SJSA1 (cell line): ENCODE data around the gene POU2F3. TPM values are rescaled to one million over a fixed set of nuclear protein-coding genes. Genes with fewer than 3 reads are reported as not detected.

Source experiments
- DNase-seq, 2 experiments: peaks; one replicate each; pipeline ENCODE4 v3.0.0-alpha.2; 2015 to 2020; ENCODE audit warnings: low spot score in 2 of 2, low read depth in 1 of 2
- H3K27ac ChIP-seq: fragments of 250-450 bp; sonication (Bioruptor Pico); 2 replicates; pipeline ENCODE4 v1.5.1; 2020; ENCODE audit warnings: mild to moderate bottlenecking, moderate library complexity
- H3K27me3 ChIP-seq: fragments of 250-450 bp; sonication (Bioruptor Pico); replicated peaks from 2 replicates; pipeline ENCODE4 v1.5.1; 2020; ENCODE audit warnings: mild to moderate bottlenecking, moderate library complexity
- H3K36me3 ChIP-seq: fragments of 250-450 bp; sonication (Bioruptor Pico); 2 replicates; pipeline ENCODE4 v1.5.1; 2020; ENCODE audit warnings: mild to moderate bottlenecking
- H3K4me1 ChIP-seq: fragments of 250-450 bp; sonication (Bioruptor Pico); replicated peaks from 2 replicates; pipeline ENCODE4 v1.6.1; 2021; ENCODE audit warnings: mild to moderate bottlenecking
- H3K4me3 ChIP-seq: fragments of 250-450 bp; sonication (Bioruptor Pico); 2 replicates; pipeline ENCODE4 v1.5.1; 2020; ENCODE audit warnings: mild to moderate bottlenecking
- H3K9me3 ChIP-seq: fragments of 250-450 bp; sonication (Bioruptor Pico); replicated peaks from 2 replicates; pipeline ENCODE4 v1.5.1; 2020; ENCODE audit warnings: mild to moderate bottlenecking
- total RNA-seq: library from RNA; depleted of rRNA; stranded (reverse); fragments of >200 nt; shearing (Covaris generic); gene quantifications from 2 replicates; pipeline ENCODE4 v1.2.3, GENCODE V29; 2014

Gene POU2F3
- total RNA-seq, 1 experiment from 2014 or later = not detected

DNA sequence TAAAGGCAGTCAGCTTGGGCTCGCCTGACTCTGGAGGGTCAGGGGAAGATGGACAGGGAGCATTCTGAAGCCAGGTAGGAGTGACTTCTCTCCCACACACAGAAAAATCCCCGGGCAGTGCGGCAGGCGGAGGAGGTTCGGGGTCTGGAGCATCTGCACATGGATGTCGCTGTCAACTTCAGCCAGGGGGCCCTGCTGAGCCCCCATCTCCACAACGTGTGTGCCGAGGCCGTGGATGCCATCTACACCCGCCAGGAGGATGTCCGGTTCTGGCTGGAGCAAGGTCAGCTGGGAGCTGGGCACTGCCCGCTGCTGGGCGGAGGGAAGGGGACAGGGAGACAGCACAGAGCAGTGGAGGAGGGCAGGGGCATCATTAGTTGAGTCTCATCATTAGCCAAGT, 13.2 kb upstream of the POU2F3 start:
- Histone ChIP-seq H3K4me1 (no peaks in the 10 kb centered on the region), H3K9me3 (no peaks in the 10 kb centered on the region), H3K27ac (no peak overlapping the region), H3K4me3 (no peak overlapping the region), H3K36me3 (no peaks in the 10 kb centered on the region), H3K27me3 (no peaks in the 10 kb centered on the region)
- DNase-seq = no peak

DNA sequence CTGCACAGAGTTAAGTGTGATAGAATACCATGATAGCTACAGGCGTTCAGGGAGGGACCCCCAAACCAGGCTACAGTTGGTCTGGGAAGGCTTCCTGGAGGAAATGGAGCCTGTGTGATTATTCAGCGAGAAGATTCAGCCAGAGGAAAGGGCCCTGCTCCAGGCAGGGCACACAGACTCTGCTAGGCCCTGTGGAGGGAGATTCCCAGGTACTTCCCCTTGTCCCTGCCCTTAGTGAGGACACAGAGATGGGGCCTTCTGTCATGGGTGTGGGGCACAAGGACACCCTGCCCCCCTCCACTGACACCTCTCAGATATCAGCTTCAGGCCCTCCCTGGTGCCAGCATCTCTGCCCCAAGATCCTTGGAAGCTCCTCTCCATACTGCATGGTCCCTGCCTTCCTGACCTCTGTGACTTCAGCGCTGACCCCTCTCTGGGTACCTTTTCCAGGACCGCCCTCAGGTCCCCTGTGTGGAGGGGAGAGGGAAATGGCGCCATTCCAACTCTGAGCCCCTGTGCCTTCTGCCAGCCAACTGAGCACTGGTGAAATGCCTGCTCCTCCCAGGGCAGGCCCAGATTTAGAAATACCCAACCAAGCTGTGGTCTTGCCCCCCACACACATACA, 12.6 kb upstream of the POU2F3 start:
- H3K36me3 ChIP-seq = no peaks in the 10 kb centered on the region
- H3K27ac ChIP-seq = no peak overlapping the region
- no peaks in the 10 kb centered on the region for H3K9me3 ChIP-seq
- H3K27me3 ChIP-seq = no peaks in the 10 kb centered on the region
- H3K4me3 ChIP-seq = no peak overlapping the region
- no peak for DNase-seq
- H3K4me1 ChIP-seq = no peaks in the 10 kb centered on the region

DNA sequence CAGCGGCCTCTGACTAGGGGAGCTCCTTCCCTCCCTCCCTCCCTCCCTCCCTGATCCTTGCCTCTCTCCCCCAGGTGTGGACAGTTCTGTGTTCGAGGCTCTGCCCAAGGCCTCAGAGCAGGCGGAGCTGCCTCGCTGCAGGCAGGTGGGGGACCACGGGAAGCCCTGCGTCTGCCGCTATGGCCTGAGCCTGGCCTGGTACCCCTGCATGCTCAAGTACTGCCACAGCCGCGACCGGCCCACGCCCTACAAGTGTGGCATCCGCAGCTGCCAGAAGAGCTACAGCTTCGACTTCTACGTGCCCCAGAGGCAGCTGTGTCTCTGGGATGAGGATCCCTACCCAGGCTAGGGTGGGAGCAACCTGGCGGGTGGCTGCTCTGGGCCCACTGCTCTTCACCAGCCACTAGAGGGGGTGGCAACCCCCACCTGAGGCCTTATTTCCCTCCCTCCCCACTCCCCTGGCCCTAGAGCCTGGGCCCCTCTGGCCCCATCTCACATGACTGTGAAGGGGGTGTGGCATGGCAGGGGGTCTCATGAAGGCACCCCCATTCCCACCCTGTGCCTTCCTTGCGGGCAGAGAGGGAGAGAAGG, 11.1 kb upstream of the POU2F3 start:
- H3K27ac ChIP-seq = no peak overlapping the region
- no peaks in the 10 kb centered on the region for H3K9me3 ChIP-seq
- no peak for DNase-seq
- H3K4me3 ChIP-seq = no peak overlapping the region
- no peaks in the 10 kb centered on the region for H3K4me1 ChIP-seq
- no peaks in the 10 kb centered on the region for H3K36me3 ChIP-seq
- H3K27me3 ChIP-seq = no peaks in the 10 kb centered on the region

DNA sequence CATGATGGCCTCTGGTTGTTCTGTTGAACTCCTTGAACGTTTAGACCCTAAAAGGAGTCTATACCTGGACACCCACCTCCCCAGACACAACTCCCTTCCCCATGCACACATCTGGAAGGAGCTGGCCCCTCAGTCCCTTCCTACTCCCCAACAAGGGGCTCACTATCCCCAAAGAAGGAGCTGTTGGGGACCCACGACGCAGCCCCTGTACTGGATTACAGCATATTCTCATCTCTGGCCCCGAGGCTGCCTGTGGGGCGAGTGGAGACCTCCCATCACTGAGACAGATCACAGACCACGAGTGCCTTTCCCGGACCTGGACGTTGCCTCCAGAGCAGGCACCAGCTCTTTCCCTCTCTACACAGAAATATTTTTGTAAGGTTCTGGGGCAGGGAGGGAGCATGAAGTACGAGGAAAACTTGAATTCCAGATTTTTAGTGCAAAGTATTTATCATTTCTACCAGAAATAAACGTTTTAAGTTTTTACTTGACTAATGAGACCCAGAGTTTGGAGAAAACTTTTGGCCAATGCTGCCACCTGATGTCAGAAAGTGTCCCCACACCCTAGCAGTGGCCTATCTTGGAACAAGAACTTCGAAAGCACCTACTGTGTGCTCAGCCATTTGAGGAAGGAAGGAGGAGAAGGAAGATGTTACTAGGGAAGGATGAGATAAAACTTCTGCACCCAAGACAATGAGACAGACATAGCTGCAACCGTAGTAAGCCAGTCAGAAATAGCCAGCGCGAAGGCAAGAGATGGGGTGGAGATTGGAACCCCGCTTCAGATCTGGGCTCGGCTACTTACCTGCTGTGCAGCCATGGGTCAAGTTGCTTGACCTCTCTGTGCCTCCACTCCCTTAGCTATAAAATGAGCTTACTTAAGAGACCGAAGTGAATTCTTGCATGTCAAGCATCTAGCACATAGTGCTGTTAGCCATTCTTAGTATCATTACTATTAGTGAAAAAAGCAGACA, 10.2 kb upstream of the POU2F3 start:
- Histone ChIP-seq H3K27ac (no peak overlapping the region), H3K4me3 (no peak overlapping the region), H3K9me3 (no peaks in the 10 kb centered on the region), H3K4me1 (no peaks in the 10 kb centered on the region), H3K36me3 (no peaks in the 10 kb centered on the region), H3K27me3 (no peaks in the 10 kb centered on the region)
- no peak for DNase-seq

DNA sequence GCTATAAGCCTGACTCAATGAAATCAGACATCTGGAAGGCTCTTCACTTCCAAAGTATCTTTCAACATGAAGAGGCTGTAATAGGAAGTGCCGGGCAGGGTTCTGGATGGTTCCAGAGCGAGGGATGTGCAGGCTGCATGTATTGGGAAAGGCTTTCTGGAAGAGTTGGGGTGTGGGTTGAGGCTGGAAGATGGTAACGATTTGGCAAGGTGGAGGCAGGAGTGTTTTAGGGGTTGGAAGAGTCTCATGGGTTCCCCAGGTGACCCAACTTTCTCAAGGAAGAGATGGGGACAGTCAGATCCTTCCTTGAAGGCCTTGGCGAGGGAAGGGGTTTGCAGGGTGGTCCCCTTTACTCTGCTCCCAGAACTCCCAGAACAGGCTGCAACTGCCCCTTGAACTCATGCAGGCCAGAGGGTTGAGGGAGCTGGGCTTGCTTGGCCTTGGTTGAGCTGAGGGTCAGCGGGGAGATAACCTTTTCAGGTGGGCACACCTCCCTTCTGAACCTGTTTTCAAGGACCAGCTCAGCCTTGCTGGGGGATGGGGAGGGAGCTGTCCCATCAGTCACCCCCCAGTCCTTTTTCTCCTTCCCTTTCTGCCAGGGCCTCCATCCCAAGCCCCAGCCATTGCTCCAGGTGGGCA, 9.4 kb upstream of the POU2F3 start:
- H3K27me3 ChIP-seq = no peaks in the 10 kb centered on the region
- no peaks in the 10 kb centered on the region for H3K9me3 ChIP-seq
- H3K4me3 ChIP-seq = no peak overlapping the region
- H3K36me3 ChIP-seq = no peaks in the 10 kb centered on the region
- DNase-seq = no peak
- H3K27ac ChIP-seq = no peak overlapping the region
- no peaks in the 10 kb centered on the region for H3K4me1 ChIP-seq

DNA sequence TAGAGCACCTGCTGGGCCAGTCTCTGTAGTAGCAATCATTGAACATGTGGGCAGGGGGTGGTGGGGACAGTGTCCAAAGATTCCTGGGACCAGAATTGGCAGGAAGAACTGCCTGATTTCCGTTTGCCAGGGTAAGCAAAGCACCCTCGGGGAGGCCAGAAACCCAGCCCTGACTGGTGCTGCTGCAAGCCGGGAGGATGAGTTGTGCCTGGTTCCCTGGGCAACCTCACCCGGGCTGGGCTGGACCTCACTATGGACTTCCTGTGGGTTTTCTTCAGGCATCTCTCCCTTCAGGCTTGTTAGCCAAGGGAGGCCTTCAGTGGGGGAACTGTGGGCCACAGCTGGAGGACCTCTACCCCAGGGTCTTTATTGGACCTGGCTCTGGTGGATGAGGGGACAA, 8.0 kb upstream of the POU2F3 start:
- H3K4me3 ChIP-seq = no peak overlapping the region
- no peak overlapping the region for H3K27ac ChIP-seq
- H3K9me3 ChIP-seq = no peaks in the 10 kb centered on the region
- H3K4me1 ChIP-seq = no peaks in the 10 kb centered on the region
- no peaks in the 10 kb centered on the region for H3K27me3 ChIP-seq
- H3K36me3 ChIP-seq = no peaks in the 10 kb centered on the region
- DNase-seq = no peak

DNA sequence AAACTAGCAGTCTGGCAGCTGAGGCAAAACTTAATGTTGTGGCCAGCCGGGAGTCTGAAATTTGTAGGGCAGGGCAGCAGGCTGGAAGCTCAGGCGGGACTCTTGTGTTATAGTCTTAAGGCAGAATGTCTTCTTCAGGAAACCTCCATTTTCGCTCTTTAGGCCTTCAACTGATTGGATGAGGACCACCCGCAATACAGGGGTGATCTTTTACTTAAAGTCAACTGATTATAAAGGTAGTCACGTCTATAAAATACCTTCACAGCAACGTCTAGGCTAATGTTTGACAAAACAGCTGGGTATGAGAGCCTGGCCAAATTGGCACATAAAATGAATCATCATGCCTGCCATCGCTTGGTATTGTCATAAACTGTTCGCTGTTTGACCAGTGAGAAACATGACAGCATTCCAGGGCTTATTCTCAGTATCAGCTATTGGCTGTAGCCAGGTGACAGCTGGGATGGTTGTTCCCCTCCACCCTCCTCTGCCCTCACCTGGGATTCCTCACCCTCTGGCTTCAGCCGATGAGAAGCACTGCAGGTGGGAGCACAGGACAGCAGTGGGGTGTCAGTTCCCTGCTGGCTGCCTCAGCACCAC, 6.6 kb upstream of the POU2F3 start:
- H3K27ac ChIP-seq = no peak overlapping the region
- H3K4me3 ChIP-seq = no peak overlapping the region
- DNase-seq = no peak
- H3K9me3 ChIP-seq = no peaks in the 10 kb centered on the region
- no peaks in the 10 kb centered on the region for H3K36me3 ChIP-seq
- no peaks in the 10 kb centered on the region for H3K27me3 ChIP-seq
- H3K4me1 ChIP-seq = no peaks in the 10 kb centered on the region

DNA sequence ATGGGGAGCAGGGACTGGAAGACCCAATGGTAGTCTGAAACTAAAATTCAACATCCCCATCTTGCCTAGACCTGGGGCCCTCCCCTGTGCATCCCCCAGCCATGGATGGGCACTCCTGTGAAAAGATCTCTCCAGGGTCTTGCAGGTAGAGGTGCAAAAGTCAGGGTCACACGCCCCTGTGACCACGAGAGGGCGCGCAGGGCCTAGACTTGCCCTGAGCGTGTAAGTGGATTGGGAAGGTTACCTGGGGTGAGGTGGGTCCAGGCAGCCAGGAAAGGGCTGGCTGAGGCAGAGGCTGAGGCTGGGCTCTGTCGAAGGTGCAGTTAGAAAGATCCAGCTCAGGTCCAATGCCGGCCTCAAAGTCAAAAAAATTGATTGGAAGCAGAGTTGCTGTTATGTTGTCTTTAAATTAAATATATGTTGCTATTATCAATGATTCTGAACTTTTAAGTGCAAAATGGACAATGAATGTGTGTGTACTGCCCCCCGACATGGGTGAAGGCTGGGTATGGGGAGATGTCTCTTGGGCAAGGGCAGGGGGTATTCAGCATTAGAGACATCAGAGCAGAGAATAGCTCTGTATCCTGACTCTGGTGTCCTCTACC, 4.8 kb upstream of the POU2F3 start:
- Histone ChIP-seq H3K9me3 (no peaks in the 10 kb centered on the region), H3K27me3 (no peaks in the 10 kb centered on the region; the same call in 1 of the 2 replicates), H3K4me1 (no peaks in the 10 kb centered on the region), H3K36me3 (no peaks in the 10 kb centered on the region), H3K27ac (no peak overlapping the region), H3K4me3 (no peak overlapping the region)
- DNase-seq = no peak

DNA sequence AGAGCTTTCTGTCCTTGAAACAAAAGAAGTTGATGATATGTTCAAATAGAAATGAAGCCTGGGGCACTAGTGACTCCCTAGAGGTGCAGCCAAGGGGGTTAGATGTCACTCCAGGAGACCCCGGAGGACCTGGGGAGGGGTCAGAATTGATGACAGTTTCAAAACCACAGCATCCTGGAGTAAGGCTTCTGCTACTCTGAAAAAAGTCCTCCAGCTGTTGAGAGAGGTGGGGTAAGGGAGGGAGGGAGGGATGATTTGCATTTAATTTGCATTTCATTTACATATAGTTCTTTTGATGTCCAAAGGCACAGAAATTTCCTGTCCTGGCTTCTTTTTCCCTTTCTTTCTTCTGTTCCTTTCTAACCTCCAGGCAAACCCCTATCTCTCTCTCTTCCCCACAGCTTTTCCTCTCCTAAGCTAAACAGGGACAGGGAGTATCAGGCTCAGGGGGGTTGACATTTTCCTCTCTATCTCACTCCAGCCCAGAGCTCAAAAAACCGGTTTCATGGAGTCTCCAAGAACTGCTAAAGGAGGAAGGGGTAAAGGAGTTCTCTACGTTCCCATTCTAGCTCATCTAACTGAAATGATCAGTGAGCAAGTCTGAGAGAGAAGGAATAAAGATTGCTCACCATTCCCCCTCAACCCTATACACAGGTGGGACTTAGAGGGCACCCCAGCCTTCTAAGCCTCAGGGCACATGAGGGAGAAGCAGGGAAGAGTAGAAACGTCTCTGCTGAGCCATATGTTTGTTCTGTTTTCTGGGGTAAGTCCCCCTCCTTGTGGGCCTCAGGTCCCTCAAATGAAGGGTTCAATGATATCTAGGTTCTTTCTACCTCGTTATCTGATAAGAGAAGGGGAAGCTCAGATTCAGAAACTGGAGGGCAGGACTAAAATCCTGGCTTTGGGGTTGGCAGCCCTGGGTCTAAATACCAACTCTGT, 3.5 kb upstream of the POU2F3 start:
- H3K4me3 ChIP-seq = no peak overlapping the region
- no peaks in the 10 kb centered on the region for H3K4me1 ChIP-seq
- no peaks in the 10 kb centered on the region for H3K9me3 ChIP-seq
- no peak overlapping the region for H3K27ac ChIP-seq
- H3K36me3 ChIP-seq = no peaks in the 10 kb centered on the region
- no peaks in the 10 kb centered on the region; the same call in 1 of the 2 replicates for H3K27me3 ChIP-seq
- no peak for DNase-seq

DNA sequence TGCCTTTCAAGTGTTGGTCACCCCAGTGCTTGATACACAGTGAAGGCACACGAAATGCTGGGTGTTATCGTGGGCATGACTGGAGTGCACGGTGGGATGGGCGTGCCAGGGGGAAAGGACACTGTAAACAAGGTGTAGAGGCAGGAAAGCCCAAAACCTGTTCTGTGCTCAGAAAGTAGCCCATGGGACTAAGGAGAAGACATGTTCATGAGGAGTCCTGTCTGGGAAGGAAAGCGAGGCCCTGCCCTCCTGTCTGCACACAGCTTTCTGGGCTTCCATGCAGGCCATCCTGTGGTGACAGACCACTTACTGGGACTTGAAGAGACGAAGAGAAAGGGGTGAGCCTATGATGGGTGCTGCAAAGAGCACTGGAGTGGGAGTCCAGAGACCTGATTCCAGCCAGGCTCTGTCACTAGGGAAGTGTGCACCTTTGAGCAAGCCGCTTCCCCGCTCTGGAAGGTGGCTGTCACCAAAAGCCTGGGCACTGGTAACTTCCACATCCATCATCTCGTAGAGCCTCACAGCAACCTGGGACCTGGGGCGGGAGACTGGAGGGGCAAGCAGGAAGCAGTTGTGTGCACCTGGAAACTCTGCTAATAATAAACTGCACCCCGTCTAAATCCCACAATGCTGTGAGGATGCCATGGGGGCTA, 846 bp upstream of the POU2F3 start:
- DNase-seq = no peak
- no peak overlapping the region for H3K27ac ChIP-seq
- no peaks in the 10 kb centered on the region for H3K9me3 ChIP-seq
- no peak overlapping the region for H3K4me3 ChIP-seq
- no peaks in the 10 kb centered on the region for H3K4me1 ChIP-seq
- no peaks in the 10 kb centered on the region; the same call in 1 of the 2 replicates for H3K27me3 ChIP-seq
- H3K36me3 ChIP-seq = no peaks in the 10 kb centered on the region

DNA sequence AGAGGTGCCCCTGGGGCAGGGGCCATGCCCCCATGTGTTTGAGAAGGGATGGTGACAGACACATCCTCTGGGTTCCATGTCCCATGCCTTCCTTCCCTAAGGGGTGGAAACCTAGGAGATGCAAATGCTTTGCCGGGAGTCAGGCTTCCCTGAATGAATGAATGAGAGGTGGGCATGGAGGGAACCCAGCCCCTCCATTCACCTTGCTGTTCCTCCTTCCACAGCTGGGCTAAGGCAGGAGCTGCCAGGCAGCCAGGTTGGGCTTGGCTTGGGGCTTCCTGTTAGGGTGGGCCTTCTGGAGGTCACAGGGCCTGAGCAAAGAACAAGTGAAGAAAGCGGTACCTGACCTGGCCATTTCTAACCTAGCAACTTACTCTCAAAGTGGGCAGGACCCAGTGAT, 926 bp downstream of the POU2F3 start:
- no peak overlapping the region for H3K27ac ChIP-seq
- H3K36me3 ChIP-seq = no peaks in the 10 kb centered on the region
- no peaks in the 10 kb centered on the region for H3K9me3 ChIP-seq
- H3K4me3 ChIP-seq = no peak overlapping the region
- no peaks in the 10 kb centered on the region for H3K4me1 ChIP-seq
- H3K27me3 ChIP-seq = no peaks in the 10 kb centered on the region; the same call in 1 of the 2 replicates
- no peak for DNase-seq

DNA sequence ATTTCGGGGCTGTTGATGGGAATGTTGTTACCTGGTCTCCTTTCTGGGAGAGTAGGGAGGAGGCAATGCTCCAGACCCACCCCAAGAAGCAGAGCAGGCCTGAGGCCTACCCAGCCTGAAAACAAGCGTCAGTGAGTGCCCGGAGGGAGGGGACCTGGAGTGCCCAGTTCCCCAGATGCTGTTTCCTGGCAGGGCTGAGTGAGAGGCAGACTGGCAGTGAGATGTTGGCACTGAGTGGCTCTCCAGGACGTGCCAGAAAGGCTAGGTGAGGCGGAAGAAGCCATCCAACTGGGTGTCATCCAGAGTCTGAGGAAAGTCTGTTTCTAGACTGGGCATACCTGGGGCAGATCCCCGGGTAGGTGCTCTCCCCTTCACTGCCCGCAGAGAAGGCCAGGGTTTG, 1.3 kb downstream of the POU2F3 start:
- no peaks in the 10 kb centered on the region; the same call in 1 of the 2 replicates for H3K27me3 ChIP-seq
- no peak overlapping the region for H3K4me3 ChIP-seq
- no peaks in the 10 kb centered on the region for H3K9me3 ChIP-seq
- DNase-seq = no peak
- H3K36me3 ChIP-seq = no peaks in the 10 kb centered on the region
- H3K27ac ChIP-seq = no peak overlapping the region
- no peaks in the 10 kb centered on the region for H3K4me1 ChIP-seq
